GM18867 (cell line): Measurements from ENCODE around the gene HOXA4.

ENCODE experiments used
- ATAC-seq: cut with Tn5 transposase; IDR thresholded peaks from one replicate; pipeline ENCODE4 v1.9.1; 2021; ENCODE audit warnings: mild to moderate bottlenecking, moderate library complexity; ENCODE audit not compliant: unreplicated experiment

HOXA4 gene

GRCh38 chr7:27130540-27131389, at the start of gene HOXA4:
Gene HOXA4 (minus strand): TSS chr7:27130757. CDS start chr7:27130733, 24 bp downstream.
- no peak for ATAC-seq

GRCh38 chr7:27179503-27180430, 49.2 kb upstream of the HOXA4 start:
- ATAC-seq = peak; percentile 50

GRCh38 chr7:27179030-27179429, 48.5 kb upstream of the HOXA4 start:
- ATAC-seq = no peak

GRCh38 chr7:27178366-27178765, 47.8 kb upstream of the HOXA4 start:
- no peak for ATAC-seq

GRCh38 chr7:27177795-27178320, 47.3 kb upstream of the HOXA4 start:
- ATAC-seq = no peak

- ATAC-seq = no peak
Measured at GRCh38 chr7:27176962-27177794, 46.6 kb upstream of the HOXA4 start.

- ATAC-seq = no peak
Measured at GRCh38 chr7:27176524-27176845, 45.9 kb upstream of the HOXA4 start.

- no peak for ATAC-seq
Measured at GRCh38 chr7:27175626-27176523, 45.3 kb upstream of the HOXA4 start.

- ATAC-seq = no peak
Measured at GRCh38 chr7:27174874-27175625, 44.5 kb upstream of the HOXA4 start.

- ATAC-seq = no peak
Measured at GRCh38 chr7:27173956-27174873, 43.7 kb upstream of the HOXA4 start, which contains the start of gene HOXA10. Gene HOXA10 (minus strand): TSS chr7:27174320. CDS start chr7:27174306, 14 bp downstream.

GRCh38 chr7:27173511-27173955, 43.0 kb upstream of the HOXA4 start:
- ATAC-seq = peak; percentile 62

GRCh38 chr7:27172823-27173510, 42.4 kb upstream of the HOXA4 start:
- ATAC-seq = no peak

GRCh38 chr7:27172315-27172774, 41.8 kb upstream of the HOXA4 start:
- ATAC-seq = no peak

GRCh38 chr7:27171637-27172314, 41.2 kb upstream of the HOXA4 start:
- ATAC-seq = no peak

- no peak for ATAC-seq
Measured at GRCh38 chr7:27171325-27171636, 40.7 kb upstream of the HOXA4 start.

- ATAC-seq = no peak
Measured at GRCh38 chr7:27170426-27171324, 40.1 kb upstream of the HOXA4 start.
